ENCODE data around the gene MBD4. TPM values are rescaled to one million over a fixed set of nuclear protein-coding genes. Genes with fewer than 3 reads are reported as not detected.
"Not testable (repeated sequence)": the region's sequence is repeated elsewhere in the genome, so short reads cannot be mapped to it uniquely, and the experiment has no call there.

Gene MBD4
- 18.2 TPM for total RNA-seq
- long read RNA-seq, transcript MBD4-201 (8 exons, 2,470 nt): minor isoform, 12 of 41 reads
- long read RNA-seq, transcript MBD4-203 (8 exons, 2,478 nt): major isoform, 16 of 41 reads
- long read RNA-seq, partial matches to known transcripts: 9 of 41 reads
- long read RNA-seq, other reads (novel, unspliced or antisense): 3 of 41 reads

DNA sequence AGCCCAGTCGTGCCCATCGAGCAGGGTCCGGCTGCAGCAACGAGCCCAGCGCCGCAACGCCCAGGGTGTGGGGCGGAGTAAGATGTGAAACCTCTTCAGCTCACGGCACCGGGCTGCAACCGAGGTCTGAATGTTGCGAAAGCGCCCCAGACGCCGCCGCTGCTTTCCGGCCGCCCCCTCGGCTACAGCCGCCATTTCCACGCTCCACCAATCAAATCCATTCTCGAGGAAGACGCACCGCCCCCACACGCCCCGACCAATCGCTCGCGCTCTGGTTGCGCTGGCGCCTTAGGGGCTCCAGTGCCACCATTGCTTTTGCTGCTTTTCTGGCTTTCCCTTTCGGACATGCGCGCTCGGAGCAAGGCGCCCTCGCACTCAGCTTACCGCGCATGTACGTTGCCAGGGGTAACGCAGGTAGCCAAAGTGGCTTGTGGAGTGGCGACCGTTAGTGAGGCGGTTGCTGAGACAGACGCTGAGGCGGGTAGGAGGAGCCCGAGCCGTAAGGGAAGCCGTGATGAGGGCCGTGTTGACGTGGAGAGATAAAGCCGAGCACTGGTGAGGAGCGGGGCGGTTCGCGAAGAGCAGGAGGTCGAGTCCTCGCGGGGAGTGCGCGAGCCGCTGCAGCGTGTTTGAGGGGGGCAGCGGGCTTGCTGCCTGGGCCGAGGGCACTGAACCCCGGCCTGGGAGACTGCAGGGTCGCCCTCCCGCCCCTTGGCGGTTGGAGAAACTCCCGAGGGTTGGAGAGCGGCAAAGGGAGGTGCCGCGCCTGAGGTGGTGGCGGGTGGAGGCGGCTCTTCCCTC lies at the start of gene MBD4, which contains the start of gene IFT122:
Gene MBD4 (minus strand): TSS at position 132 of the 801 bp plus-strand sequence. CDS start 115 bp downstream, at position 17.
Gene IFT122 (plus strand): TSS at position 408 of the 801 bp plus-strand sequence. CDS start 107 bp downstream, at position 515.
- intact Hi-C loops (cut with DNase I): loop anchor here (2.0 to 5.0 kb wide), 2 partner anchors 39 to 42 kb away; no protein-coding TSS in a partner anchor
- peak; percentile 99 for DNase-seq (ENCODE audit: low spot score)

DNA sequence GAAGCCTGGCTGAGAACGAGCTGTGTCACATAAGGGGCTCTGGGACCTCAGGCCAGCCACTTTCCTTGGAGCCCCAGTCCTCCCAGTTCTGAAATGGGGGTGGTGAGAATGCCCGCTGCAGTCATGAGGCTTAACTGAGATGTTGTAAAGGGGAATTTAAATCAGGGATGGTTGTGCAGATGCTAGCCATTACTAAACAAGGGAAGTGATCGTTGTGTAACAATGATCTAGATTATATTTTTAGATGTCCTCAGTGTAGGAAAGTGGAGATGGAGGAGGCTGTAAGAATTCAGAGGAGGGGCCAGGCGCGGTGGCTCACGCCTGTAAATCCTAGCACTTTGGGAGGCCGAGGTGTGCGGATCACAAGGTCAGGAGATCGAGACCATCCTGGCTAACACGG lies 49.5 kb upstream of the MBD4 start:
- intact Hi-C loops (cut with DNase I); DNase-seq (ENCODE audit: low spot score): not testable (repeated sequence)

DNA sequence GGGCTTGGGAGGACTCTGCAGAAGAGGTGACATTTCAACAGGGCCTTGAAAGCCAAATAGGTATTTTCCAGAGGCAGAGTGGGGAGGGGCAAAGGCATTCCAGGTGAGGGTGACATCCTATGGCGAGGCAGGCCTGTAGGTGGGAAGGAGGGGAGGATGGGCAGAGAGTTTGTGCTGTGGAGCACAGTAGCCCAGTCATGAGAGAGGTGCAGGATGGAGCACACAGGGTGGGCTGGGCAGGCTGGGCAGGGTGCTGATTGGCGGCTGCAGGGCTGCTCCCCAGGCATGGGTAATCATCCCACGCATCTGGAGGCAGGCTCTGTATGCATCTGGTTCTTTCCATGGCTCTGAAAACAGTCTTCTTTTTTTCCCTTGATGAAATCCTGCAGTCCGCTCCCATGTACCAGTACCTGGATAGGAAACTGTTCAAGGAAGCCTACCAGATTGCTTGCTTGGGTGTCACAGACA lies 48.2 kb upstream of the MBD4 start:
- DNase-seq (ENCODE audit: low spot score); intact Hi-C loops (cut with DNase I): not testable (repeated sequence)

DNA sequence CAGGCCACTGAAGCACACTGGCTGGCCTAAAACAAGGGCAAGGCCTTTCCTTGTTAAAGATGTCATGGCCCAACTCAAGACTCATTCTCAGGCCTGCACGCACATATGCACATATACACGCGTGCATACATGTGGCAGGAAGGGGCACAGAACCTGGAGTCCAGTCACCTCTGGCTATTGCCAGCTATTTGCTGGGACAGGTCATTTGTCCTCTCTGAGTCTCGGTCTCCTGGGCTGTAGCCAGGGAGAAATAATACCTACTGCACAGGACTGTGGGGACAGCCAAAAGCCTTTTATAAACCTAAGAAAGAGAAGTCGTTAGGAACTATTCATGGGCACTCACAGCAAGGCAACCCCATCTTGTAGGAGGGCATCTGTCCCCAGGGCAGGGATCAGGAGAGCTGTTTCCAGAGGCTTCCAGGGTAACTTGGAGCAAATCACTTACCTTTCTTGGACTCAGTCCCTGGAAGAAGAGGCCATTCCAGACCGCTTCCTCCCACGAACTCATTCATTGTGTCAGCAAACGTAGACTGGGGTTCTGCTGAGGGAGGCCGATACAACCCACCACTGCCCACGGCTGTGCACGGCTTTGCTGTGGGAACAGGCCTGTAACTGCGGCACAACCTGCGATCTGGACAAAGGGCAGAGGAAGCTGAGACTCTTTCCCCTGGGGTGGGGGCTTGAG lies 47.6 kb upstream of the MBD4 start:
- intact Hi-C loops (cut with DNase I): no loop called here
- DNase-seq (ENCODE audit: low spot score): no peak

DNA sequence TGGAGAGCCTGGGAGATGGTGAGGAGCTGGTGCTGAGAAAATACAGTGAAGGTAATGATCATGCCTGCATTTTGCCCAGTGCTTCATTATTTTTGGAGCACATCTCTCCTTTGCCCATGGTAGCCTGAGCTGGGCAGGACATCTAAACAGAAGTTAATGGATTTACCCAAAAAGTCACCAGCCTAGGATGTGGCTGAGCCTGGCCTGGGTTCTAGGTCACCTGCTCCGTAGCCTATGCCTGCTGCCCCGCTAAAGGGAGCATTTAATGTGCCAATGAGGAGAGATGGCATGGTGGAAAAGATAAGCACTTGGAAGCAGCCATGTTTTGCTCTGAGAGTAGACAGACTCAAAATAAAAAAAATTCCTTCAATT lies 46.9 kb upstream of the MBD4 start:
- intact Hi-C loops (cut with DNase I): no loop called here

DNA sequence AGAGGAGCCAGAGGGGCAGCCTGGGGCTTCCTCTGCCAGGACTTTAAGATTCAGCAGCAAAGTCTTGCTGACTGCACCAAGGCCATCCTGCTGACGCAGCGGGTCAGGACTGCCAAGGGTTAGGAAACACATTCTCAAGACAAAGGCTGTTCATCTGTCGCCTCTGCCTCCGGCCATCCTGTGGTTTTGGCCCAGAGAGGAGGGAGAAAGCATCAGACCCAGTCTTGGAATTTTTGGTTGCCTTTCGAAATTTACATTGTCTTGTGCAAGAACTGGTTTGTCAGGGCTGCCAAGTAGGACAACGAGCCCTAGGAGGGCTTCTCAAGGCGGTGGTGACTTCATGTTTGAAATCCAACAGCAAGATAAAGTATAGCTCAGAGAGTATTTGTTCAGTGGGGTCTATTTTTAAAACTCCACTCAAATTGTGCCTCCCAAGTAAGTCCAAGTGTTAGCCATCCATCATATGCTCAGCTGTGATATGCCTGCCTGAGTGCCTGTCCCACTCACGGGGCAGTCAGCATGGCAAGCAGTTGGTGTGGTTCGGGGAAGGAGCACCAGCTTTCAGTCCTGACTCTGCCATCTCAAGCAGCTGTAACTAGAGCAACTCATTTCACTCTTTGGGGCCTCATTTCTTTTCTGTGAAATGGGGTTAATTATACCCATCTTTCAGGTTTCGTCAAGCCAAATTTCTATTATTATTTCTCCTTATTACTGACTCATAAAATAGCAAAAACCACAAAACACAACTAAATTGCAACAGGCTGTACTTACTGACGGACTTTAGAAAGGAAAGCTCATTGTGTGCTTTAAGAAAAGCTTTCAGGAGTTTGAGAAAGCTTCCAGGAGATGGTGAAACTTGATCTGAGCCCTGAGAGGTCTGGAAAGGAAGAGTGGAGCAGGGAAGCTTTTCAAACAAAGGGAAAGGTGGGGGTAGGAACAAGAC lies 46.2 kb upstream of the MBD4 start:
- DNase-seq (ENCODE audit: low spot score): peak; percentile 82
- intact Hi-C loops (cut with DNase I): no loop called here

More for the DNA sequence above, 46.9 kb upstream of the MBD4 start:
- no peak for DNase-seq (ENCODE audit: low spot score)

DNA sequence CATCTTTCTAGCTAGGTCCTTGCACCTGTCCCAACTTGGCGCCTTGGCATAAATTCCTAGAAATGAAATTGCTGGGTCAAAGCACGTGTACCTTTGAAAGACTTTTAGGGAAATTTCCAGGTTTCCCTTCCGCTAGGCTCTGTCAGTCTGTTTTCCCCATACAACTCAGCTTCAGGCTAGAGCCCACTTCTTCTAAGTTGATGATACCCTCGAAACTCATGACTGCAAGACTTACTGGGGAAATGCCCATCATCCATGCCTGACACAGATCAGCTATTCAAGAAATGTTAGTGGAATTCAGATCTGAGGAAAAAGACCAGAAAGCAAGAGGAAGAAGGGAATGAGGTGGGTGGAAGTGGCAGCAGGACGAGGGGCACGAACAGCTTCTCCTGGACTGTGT lies 45.4 kb upstream of the MBD4 start:
- intact Hi-C loops (cut with DNase I); DNase-seq (ENCODE audit: low spot score): not testable (repeated sequence)

DNA sequence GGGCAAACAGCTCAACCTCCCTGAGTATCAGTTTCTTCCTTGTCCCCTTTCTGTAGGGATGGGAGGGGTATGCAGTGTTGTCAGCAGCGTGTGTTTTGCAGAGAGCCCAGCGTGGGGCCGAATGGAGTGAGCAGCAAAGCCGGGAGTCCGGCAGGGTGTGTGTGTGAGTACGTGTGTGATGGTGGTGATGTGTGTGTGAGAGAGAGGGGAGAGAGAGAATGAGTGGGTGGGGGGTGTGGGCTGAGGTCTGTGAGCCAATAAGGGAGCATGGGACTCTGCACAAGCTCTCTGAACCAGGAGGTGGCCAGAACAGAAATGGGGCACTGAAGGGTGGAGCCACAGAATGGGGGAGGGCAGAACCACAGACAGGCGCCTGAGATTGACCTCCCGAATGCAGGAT lies 44.1 kb upstream of the MBD4 start:
- DNase-seq (ENCODE audit: low spot score): no peak

DNA sequence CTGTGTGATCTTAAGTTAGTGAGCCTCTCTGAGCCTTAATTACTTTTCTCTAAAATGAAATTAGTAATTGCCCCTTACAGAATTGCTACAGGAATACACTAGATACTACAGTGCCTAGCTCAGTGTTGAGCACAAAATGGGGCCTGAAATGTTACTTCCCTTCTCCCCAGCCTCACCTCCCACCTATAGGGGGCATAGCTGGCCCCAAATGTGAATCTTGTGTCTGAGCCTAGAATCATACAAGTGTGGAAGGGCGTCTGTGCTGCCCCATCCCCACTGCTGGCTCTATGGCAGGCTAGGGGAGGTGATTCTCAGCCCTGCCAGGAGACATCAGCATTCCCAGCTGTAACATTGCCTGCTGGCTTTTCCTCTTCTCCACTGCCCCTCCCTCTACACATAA lies 43.0 kb upstream of the MBD4 start:
- intact Hi-C loops (cut with DNase I): loop anchor here (5.0 kb wide), 1 partner anchor 40 kb away; the partner anchor contains the start of gene IFT122
- DNase-seq (ENCODE audit: low spot score): no peak

More for the DNA sequence above, 44.1 kb upstream of the MBD4 start:
- intact Hi-C loops (cut with DNase I): loop anchor here (5.0 kb wide), 1 partner anchor 42 kb away; the partner anchor contains the start of gene IFT122

DNA sequence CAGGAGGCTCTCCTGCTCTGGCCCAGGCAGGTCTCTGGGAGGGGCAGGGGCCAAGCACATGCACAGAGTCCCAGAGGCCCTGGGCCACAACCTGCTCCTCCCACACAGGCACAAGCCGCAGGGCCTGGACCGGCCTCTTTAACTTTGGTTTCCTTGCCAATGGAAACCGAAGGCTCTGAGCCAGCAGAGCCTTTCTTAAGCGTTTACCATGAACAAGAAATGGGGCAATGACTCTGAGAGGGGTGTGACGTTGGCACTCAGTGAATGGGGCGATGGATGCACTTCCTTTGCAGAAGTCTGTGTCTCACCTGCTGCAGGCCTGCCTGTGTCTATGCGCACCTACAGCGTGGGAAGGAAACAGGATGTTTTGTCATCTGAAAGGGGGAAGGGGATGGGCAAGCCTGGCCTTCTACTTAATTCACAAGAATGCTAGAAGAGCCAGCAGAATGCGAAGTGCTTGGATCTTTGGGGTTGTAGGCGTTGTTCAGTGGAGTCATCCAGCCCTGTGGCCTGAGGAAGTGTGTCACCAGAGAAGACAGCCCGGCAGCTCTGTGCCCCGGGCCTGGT lies 42.1 kb upstream of the MBD4 start:
- DNase-seq (ENCODE audit: low spot score): no peak
- intact Hi-C loops (cut with DNase I): loop anchor here (5.0 kb wide), 1 partner anchor 40 kb away; the partner anchor contains the start of gene IFT122

DNA sequence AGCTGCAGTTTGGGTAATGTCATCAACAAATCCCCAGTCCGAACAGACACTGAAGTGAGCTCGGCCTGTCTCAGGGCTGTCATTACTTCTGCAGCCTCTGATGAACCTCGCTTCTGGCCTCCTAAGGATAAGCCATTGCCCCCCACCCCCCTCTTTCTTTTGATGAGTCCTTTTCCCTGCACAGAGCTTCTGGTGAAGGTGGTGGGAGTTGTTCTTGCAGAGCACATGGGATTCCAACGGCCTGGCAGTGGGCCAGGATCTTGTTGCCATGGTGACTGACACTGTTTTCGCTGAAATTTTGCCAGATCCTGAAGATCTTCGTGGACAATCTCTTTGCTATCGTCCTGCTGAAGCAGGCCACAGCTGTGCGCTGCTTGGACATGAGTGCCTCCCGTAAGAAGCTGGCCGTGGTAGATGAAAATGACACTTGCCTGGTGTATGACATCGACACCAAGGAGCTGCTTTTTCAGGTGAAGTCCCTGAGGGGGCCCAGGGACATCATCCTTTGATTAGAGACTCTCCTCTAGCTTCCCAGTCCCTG lies 41.5 kb upstream of the MBD4 start:
- not testable (repeated sequence) for DNase-seq (ENCODE audit: low spot score)
- intact Hi-C loops (cut with DNase I): loop anchor here (5.0 kb wide), 1 partner anchor 39 kb away; the partner anchor contains the start of gene IFT122

DNA sequence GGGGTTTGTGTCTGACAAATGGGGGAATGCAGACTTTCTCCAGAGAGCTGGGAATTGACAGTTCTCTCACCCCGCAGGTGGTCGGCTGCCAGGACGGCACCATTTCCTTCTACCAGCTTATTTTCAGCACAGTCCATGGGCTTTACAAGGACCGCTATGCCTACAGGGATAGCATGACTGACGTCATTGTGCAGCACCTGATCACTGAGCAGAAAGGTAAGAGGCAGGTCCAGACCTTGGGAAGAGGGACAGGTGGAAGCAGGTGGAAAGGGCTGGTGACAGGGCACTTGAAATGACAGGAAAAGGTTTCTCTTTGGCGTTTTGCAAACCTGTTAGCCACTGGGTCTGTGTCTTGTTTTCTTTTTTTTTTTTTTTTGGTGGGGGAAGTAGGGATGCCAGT lies 36.8 kb upstream of the MBD4 start:
- intact Hi-C loops (cut with DNase I): no loop called here
- no peak for DNase-seq (ENCODE audit: low spot score)

DNA sequence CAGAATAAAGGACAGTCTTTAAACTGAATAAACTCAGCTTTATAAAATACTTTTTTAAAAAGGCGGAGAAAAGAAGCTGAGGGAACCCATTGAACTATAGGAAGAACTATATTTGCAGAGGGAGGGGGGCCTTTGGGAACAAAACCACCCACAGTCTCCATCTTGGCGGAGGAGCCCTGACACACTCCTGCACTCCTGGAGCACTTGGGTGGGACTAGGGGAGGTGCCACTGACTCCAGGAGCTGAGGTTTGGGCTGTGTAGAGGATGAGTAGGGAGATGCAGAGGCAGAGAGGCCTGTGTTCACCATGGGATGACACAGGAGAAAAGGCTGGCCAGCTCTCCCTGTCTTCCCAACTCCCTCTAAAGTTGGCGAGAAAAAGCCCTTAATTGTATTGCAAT lies 36.1 kb upstream of the MBD4 start:
- intact Hi-C loops (cut with DNase I): no loop called here
- DNase-seq (ENCODE audit: low spot score): no peak

DNA sequence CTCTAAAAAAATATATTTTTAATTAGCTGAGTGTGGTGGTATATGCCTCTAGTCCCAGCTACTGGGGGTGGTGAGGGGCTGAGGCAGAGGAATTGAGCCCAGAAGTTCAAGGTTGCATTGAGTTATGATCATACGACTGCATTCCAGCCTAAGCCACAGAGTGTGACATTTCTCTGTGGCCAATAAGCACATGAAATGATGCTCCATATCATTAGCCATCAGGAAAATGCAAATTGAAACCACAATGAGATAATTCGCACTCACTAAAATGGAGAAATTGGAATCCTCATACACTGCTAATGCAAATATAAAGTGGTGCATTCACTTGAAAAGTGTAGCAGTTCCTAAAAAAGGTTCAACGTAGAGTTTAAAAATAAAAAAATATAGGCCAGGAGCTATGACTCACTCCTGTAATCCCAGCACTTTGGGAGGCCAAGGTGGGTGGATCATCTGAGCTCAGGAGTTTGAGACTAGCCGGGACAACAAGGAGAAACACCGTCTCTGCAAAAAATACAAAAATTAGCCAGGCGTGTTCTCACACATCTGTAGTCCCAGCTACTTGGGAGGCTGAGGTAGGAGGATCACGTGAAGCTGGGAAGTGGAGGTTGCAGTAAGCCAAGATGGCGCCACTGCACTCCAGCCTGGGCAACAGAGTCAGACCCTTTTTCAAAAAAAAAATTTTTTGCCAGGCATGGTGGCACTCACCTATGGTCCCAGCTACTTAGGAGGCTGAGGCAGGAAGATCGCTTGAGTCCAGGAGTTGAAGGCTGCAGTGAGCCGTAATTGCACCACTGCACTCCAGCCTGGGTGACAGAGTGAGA lies 35.4 kb upstream of the MBD4 start:
- no peak for DNase-seq (ENCODE audit: low spot score)
- intact Hi-C loops (cut with DNase I): no loop called here

DNA sequence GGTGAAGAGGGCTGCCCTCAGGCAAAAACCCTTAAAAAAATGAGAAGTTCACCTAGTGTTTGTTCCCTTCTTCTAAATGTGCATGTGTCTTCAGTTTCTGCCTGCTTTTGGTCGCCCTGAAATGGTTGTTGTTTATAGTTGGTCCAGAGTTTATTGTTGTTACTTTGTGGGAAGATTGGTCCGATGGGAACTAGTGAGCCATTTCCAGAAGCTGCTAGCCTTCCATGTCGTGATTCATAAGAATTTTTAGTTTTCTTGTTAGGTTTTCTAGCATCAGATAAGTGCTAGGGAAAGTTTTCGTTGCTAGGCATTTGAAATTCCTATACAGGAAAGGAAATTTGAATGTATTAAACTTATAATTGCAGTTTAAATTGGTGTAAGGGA lies 34.0 kb upstream of the MBD4 start:
- intact Hi-C loops (cut with DNase I): no loop called here
- no peak for DNase-seq (ENCODE audit: low spot score)

DNA sequence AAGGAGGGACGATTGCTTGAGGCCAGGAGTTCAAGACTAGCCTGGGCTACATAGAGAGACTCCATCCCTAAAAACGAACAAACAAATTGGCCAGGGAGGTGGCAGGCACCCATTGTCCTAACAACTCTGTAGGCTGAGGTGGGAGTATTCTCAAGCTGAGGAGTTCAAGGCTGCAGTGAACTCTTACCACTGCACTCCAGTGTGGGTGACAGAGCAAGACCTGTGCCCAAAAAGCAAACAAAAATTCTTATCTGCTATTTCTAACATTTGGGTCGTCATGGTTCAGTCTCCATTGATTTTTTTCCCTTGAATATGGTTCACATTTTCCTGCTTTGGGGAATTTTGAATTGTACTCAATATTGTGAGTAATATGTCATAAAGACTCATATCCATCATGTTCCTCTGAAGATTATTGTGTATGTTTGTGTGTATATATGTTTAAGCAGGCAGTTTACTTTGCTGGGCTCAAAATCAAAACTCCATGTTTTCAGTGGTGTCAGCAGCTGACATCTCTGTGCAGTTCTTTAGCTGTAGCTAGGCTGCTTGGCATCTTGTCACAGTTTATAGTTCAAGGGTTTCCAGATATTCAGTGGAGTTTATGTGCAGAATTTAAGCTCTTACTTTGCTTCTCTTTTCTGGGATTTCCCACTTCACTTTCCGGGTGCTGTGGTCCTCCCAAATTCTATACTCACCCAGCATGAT lies 33.5 kb upstream of the MBD4 start:
- intact Hi-C loops (cut with DNase I): no loop called here
- DNase-seq (ENCODE audit: low spot score): no peak

DNA sequence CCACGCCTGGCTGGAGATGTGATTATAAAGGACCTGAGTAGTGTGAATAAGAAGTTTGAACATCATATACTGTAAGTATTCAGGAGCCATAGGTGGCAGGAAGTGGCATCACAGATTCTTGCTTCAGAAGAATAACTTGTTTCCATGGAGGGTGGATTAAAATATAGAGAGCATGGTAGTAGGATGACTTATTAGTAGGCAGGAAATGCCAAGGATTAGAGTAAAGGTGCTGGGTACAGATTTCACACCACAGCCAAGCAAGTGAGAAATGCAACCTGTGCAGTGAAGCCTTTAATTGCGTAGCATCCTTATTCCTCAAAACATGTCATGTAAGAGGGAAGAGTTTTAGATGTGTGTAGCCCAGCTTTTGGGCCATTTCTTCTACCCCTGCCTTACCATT lies 31.1 kb upstream of the MBD4 start:
- intact Hi-C loops (cut with DNase I): no loop called here
- no peak for DNase-seq (ENCODE audit: low spot score)
